ENCODE data around the gene LONRF3.
"Not testable (repeated sequence)": the region's sequence is repeated elsewhere in the genome, so short reads cannot be mapped to it uniquely, and the experiment has no call there.

The LONRF3 gene

DNA sequence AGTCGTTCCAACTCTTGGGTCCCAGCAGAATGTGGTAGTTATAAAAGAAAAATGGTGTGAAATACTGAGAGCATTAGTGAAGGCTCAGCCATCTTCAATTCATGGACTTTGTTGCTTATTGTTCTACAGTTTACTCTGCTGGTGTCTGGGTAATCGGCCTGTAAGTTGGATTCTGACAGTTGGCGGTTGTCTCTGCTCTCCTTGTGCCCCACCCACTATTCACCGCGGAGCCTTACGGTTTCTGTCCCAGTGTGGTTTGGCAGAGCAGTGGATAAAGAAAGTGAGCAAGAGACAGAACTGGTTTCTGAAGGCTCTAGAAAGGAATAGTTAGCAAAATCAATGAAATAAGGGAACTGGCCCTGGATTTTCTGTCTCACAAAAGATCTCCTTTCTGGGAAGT lies 9.1 kb downstream of the LONRF3 start:
- no peak for DNase-seq (ENCODE audit: low spot score)

DNA sequence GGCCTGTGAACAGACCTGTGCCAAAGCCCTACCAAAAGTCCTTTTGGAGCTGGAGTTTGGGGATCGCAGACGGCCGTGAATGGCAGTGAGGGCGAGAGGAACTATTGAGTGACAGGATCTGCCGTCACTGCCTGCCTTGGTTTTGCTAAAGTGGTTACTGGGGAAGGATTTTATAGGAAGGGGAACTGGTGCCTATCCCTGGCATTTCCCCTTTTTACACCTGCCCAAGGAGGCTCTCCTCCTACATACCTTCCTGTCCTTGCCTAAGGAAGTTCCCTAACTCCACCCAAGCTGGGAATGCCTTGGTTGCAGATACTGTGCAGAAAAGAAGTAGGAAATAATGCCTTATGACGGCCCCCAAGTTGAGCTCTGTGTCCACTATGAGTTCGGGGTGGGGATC lies 14.5 kb downstream of the LONRF3 start:
- no peak for DNase-seq (ENCODE audit: low spot score)

DNA sequence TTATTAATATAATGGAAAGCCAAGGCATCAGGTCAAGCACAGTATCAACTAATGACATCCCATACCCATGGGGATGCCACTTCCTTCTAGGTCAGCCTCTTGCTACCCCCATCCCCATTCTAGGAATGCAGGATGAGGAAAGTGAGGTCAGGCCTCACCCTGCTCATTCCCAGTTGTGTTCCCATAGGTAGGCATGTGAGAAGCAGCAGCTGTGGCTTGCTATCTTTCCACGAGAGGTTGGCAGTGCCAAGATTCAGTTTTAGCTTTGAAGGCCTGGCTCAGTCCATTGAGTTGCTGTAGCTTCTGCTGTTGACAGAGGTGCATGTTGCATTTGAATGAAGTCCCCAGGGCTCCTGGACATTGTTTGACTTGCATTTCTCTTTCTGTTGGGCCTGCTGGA lies 15.5 kb downstream of the LONRF3 start:
- DNase-seq (ENCODE audit: low spot score): no peak

DNA sequence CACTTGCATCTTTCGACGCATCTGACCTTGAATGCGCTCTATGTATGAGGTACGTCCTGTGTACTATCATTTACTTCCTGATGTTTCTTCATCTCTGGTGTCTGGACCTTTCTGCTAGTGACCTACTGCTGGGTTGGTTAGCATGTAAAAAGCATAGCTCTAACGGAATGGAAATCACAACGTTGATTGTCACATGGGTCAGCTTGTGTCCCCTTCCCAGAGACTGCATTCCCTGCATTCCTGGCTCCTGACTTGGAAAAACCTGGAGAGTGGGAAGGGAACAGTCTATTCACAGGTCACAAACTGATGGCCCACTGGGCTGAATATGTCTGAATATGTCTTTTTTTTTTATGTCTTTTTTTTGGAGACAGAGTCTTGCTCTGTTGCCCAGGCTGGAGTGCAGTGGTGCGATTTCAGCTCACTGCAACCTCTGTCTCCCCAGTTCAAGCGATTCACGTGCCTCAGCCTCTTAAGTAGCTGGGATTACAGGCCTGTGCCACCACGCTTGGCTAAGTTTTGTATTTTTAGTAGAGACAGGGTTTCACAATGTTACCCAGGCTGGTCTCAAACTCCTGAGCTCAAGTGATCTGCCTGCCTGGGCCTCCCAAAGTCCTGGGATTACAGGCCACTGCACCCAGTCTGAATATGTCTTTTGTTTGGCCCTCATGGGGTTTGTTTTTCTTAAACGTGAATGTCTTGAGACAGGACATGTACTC lies 16.3 kb downstream of the LONRF3 start:
- DNase-seq (ENCODE audit: low spot score): no peak

DNA sequence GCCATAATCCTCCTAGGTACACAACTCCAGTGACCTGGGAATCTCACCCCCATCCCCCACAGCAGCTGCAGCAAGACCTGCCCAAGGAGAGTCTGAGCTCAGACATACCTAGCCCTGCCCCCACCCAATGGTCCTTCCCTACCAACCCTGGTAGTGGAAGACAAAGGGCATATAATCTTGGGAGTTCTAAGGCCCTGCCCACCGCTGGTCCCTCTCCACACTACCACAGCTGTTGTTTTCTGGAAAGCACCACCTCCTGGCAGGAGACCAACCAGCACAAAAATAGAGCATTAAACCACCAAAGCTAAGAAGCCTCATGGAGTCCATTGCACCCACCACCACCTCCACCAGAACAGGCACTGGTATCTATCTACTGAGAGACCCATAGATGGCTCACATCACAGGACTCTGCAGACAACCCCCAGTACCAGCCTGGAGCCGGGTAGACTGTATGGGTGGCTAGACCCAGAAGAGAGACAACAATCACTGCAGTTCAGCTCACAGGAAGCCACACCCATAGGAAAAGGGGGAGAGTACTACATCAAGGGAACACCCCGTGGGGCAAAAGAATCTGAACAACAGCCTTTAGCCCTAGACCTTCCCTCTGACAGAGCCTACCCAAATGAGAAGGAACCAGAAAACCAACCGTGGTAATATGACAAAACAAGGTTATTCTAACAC lies 18.2 kb downstream of the LONRF3 start:
- DNase-seq (ENCODE audit: low spot score): not testable (repeated sequence)

DNA sequence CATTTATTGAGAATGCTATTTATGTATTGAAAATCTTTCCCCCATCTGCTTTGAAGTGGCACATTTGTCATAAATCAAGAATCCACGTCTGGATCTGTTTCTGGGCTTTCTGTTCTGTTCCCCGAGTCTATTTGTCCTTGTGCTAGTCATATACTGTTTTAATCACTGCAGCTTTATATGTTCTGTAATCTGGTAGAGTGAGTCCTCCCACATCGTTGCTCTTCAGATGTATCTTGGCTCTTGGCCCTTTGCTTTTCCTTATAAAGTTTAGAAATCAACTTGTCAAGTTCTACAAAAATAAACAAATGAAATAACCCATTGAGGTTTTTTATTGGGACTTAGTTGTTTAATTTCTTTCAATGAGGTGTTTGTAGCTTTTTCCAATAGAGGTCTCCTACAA lies 29.0 kb downstream of the LONRF3 start:
- no peak for DNase-seq (ENCODE audit: low spot score)

DNA sequence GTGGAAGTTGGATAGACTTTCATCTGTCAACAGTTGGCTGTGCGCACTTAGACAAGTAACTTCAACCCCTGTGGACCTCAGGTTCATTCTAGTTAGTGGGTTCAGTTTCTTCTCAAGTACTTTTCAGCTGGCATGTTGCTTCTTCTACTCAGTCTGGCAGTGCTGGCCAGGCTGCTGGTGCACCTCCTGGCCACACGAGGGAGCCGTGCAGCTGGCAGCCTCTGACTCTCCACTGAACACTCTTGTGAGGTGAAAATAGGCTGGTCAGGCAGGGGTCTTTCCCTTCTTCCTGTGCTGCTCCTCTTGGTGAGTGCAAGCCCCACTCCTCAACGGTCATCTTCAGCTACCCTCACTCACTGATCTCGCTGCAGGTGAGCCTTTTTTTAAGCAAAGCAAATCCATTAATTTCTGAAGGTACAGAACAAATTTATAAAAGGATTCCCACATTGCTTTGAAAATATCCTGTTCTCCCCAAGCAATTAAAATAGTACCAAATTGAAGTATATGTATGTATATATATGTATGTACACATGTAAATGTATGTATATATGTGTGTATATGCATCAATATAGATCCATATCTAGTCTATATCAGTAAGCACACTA lies 30.6 kb downstream of the LONRF3 start:
- DNase-seq (ENCODE audit: low spot score): peak; percentile 17

DNA sequence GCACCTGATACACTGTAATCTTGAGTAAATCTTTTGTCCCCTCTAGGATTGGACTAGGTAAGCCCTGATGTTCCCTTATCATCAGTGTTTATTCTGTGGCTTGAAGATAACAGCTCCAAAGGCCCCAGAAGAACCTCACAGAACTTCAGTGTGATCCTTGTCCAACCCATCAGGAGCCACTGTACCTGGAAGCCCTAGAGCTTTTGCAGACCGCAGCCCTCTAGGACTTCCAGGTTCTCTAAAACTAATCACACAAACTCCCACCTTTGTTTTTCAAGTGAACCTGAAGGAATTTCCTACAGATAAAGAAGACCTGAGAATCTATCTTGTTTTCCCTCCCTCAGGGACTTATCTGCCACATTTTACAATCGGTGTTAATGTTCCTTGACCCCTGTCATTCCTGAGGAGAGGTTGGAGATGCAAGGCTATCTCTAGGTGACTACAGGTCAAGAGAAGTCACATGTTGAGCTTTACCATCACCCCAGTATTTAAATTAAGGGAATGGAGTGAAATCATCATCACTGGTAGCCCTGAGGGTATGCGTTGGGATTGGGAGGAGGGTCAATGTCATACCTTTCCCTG lies 32.9 kb downstream of the LONRF3 start:
- DNase-seq (ENCODE audit: low spot score): no peak

DNA sequence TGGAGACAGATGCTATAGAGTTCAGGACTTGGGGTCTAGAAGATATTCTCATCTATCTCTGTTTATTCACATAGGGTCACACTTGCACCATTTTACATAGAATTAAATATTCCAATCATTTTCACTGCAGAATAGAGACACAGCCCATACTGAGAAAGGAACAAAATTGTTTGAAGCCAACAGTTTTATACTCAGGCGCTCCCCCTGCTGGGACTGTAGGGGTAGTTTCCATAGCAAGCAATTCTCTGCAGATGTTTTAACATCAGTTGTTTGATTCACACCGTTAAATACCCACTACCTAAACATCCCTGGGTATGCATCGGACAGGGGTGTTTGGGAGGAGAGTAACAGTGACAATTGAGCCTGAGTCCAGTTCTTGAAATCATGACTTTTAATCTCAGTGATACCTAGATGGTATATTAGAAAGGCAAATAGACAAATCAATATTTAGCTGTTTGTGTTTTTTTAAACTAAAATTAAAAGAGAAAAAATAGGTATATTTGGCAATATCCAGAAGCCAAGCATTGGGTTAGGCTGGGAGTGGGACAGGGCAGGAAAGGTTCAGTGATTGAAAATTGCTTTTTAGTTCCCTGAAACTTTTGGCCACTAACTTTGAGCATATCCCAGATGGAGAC lies 33.8 kb downstream of the LONRF3 start:
- peak; percentile 8 for DNase-seq (ENCODE audit: low spot score)

DNA sequence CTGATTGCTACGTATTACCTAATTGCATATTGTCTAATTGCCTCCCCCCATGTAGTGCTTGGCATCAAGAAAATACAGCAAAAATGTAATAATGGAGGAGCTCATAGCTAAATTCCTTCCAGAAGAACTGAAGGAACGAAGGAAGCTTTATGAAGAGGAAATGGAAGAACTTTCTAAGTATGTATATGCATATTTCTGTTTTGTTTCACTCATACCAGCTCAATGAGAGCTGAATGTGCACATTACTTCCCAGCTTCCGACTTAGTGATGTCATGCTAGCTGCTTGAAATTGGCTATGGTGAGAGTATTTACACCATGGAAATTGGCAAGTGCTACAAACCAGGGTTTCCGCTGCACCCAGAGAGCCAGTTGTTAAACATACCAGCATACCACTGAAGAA lies 34.7 kb downstream of the LONRF3 start:
- no peak for DNase-seq (ENCODE audit: low spot score)

DNA sequence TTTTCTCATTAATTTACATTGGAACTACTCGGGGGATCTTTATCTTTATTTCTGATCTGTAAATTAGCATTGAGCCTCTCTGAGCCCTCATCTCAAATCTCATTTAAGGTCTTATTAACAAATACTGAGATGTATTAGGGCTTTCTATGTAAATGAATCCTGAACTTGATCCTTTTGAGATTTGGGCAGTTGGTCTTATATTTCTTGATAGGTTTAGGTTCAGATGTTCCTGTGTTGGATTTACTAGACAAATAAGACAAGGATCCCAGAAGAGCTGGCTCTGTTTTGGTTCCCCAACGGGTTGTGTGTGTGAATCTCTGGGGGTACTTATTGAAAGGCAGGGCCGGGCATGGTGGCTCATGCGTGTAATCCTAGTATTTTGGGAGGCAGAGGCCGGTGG lies 36.1 kb downstream of the LONRF3 start:
- DNase-seq (ENCODE audit: low spot score): no peak

DNA sequence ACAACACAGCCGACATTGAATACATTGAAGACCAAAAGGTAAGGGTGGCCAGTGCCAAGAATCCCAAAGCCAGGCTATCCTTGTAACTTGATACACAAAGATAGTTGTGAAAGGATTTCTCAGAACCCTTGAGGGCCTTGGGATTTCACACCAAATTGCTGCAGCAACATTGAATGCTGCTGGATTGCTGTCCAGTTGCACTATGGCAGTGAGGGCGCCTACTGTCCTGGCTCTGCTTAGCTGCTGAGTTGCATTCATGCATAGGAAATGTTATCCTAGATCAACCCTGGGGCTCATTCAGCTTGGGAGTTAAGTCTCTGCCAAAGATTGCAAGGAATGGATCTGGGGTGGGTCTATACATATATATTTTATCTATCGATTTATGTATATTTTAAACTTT lies 38.7 kb downstream of the LONRF3 start:
- no peak for DNase-seq (ENCODE audit: low spot score)

DNA sequence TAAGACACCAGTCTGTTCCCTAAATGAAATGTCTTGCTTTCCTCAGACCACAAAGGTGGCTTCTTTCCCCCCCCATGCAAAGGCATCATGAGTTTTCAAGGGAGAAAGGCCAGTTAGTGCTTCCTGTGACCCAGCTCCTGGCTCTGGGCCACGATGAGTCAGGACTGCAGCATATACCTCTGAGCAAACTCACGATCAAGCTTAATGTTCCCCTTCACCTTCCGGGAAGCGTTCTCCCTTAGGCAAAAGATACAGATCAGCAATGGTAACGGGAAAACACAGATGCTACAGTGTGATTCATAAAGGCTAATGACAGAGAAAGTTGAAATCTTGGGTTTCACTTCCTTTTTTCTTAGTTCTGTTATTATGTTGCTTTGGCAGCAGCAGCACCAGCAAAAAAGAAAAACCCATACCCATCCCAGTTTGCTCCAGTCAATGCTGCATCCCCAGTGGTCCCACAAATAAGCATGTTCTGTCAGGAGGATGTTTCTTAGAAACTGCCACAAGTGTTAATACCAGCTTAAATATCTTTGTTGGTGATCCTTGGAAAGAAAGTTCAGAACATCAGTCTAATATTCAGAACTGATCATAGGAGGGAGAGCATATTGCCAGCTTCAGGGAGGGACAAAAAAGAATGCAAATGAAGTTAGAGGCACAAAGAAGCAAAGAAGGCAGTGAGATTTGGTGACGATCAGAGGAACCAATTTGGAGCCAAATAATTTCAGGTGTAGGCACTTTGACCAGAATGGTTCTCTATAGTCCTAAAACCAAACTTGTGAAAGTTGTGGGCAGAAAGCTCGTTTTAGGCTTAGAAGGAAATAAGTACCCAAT lies 41.2 kb downstream of the LONRF3 start:
- DNase-seq (ENCODE audit: low spot score): no peak

DNA sequence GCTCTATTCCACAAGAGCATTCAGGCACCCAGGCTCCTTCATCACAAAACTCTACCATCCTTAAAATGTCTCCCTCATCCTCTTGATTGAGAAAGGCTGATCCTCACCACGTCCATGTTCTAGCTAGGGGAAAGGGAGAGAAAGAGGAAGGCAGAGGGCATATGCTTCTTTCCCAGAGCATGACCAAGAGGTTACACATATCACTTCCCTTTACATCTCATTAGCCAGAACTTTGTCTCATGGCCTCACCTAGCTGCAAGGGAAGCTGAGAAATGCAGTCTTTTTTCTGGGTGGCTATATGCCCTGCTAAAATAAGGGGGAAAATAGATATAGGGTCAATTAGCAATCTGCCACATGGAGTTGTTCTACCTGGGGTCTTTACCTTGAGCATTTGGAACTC lies 42.7 kb downstream of the LONRF3 start:
- no peak for DNase-seq (ENCODE audit: low spot score)

DNA sequence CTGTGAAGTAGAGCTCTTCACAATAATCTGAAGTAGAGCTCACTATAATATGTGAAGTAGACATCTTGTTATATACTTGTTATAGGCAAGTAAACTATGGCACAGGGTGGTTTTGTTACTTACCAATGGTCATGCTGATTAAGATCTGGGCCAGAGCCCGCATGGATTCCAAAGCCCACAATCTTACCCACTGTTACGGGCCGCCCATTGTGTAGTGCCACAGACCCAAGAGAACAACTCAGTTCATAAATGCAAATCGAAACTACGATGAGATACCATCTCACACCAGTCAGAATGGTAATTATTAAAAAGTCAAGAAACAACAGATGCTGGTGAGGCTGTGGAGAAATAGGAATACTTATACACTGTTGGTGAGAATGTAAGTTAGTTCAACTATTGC lies 51.5 kb downstream of the LONRF3 start:
- no peak for DNase-seq (ENCODE audit: low spot score)

DNA sequence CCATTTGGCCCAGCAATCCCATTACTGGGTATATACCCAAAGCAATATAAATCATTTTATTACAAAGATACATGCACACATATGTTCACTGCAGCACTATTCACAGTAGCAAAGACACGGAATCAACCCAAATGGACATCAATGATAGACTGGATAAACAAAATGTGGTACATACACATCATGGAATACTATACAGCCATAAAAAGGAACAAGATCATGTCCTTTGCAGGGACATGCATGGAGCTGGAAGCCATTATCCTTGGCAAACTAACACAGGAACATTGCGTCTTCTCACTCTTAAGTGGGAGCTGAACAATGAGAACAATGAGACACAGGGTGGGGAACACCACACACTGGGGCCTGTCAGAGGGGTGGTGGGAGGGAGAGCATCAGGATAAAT lies 51.9 kb downstream of the LONRF3 start:
- not testable (repeated sequence) for DNase-seq (ENCODE audit: low spot score)

DNA sequence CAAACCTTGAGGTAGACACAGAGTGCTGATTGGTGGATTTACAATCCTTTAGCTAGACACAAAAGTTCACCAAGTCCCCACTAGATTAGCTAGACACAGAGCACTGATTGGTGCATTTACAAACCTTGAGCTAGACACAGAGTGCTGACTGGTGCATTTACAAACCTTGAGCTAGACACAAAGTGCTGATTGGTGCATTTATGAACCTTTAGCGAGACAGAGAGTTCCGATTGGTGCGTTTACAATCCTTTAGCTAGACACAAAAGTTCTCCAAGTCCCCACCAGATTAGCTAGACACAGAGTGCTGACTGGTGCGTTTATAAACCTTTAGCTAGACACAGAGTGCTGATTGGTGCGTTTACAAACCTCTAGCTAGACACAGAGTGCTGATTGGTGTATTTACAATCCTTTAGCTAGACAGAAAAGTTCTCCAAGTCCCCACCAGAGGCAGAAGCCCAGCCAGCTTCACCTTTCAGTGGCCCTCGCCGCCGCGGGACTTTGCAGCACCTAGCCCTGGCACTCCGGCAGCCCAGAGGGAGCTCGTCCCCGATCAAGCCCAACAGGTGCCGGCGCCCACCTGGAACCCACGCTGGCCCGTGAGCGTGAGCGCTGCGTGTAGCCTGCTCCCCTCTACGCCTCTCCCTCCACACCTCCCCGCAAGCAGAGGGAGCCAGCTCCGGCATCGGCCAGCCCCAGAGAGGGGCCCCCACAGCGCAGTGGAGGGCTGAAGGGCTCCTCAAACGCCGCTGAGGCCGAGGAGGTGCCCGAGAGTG lies 53.7 kb downstream of the LONRF3 start:
- not testable (repeated sequence) for DNase-seq (ENCODE audit: low spot score)

DNA sequence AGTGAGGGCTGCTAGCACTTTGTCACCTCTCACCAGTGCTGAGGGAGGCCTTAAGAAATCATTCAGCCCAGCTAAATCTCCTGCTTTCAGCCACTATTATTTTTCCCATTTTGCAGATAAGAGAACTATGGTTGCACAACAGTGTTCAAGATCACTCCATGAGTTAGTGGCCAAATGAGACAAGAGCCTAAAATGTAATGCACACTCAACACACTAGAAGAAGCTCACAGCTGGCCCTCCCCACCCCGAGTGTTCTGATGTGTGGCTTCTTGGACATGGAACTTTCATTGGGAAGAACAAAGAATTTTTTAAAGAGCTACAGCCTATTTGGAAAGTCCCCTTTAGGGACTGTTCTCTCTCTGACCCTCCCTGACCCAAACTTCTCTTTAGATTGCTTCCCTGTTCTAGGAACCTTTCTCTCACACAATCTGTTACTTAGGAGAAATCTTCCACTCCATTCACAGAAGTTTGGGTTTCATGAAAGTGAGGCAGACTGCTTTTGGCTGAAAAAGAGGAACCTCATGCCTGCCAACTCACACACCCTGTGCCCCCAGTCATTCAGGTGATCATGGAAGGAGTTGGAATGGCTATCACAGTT lies 54.4 kb downstream of the LONRF3 start:
- no peak for DNase-seq (ENCODE audit: low spot score)

DNA sequence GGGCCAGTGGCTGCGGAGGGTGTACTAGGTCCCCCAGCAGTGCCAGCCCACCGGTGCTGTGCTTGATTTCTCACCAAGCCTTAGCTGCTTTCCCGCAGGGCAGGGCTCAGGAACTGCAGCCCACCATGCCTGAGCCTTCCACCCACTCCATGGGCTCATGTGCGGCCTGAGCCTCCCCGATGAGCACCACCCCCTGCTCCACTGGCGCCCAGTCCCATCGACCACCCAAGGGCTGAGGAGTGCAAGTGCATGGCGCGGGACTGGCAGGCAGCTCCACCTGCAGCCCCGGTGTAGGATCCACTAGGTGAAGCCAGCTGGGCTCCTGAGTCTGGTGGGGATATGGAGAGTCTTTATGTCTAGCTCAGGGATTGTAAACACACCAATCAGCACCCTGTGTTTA lies 55.2 kb downstream of the LONRF3 start:
- DNase-seq (ENCODE audit: low spot score): not testable (repeated sequence)

DNA sequence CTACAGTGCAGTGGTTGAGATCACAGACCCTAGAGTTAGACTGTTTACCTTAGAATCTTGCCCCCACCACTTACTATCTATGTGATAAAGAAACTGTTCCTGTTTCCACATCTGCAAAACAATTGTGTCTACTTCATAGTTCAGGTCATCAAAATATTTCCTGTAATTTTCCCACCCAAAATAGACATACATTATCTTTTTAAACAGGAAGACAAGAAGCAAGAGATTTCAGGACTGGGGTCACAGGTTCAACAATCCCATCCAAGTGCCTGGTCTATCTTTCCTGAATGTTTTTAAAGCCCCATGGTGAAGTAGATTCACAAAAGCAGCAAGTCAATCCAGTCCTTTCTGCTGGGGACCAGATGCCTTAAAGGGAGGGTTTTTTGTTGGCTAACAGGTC lies 56.6 kb downstream of the LONRF3 start:
- DNase-seq (ENCODE audit: low spot score): no peak

All from SK-N-DZ (cell line).